DND-41 (cell line): ENCODE results near the gene GNB1L.
A peak's percentile ranks its signal among the peaks of the same experiment; 100 is the strongest.

Experiments
- ATAC-seq: fragments of 200-7000 bp; cut with Tn5 transposase; 3 replicates; pipeline ENCODE4 v1.9.1; 2021; ENCODE audit warnings: low read depth; ENCODE audit not compliant: insufficient read depth
- DNase-seq: peaks from one replicate; pipeline ENCODE4 v3.0.0-alpha.2; 2020
- H2AFZ ChIP-seq: 2 replicates; pipeline ENCODE4 v1.6.0; 2012; ENCODE audit warnings: low read depth, low read length
- H3K27ac ChIP-seq: 2 replicates; pipeline ENCODE4 v1.5.1; 2012; ENCODE audit warnings: low read length, inconsistent platforms
- H3K27me3 ChIP-seq: fragments of 200-600 bp; sonication (generic); 2 replicates; pipeline ENCODE4 v1.6.0; 2012; ENCODE audit warnings: low read length, mild to moderate bottlenecking, inconsistent platforms; ENCODE audit not compliant: insufficient read depth, poor library complexity
- H3K36me3 ChIP-seq: 2 replicates; pipeline ENCODE4 v1.5.1; 2012; ENCODE audit warnings: low read length, inconsistent platforms; ENCODE audit not compliant: insufficient read depth
- H3K4me1 ChIP-seq: 2 replicates; pipeline ENCODE4 v1.5.1; 2012; ENCODE audit warnings: mild to moderate bottlenecking, low read length; ENCODE audit not compliant: insufficient read depth
- H3K4me2 ChIP-seq: 2 replicates; pipeline ENCODE4 v1.6.0; 2012; ENCODE audit warnings: mild to moderate bottlenecking, moderate library complexity, low read length, inconsistent platforms; ENCODE audit not compliant: insufficient read depth
- H3K4me3 ChIP-seq, 2 experiments: fragments of 200-600 bp in 1 of 2; shearing (Covaris generic) in 1 of 2; 2 replicates each; pipeline ENCODE4 v1.5.1; 2012 to 2016; ENCODE audit warnings: inconsistent platforms in 2 of 2, low read length in 2 of 2, mild to moderate bottlenecking in 2 of 2, low read depth in 1 of 2, moderate library complexity in 1 of 2
- H3K79me2 ChIP-seq: 2 replicates; pipeline ENCODE4 v1.6.0; 2012; ENCODE audit warnings: low read length, inconsistent platforms; ENCODE audit not compliant: insufficient read depth
- H3K9ac ChIP-seq: 2 replicates; pipeline ENCODE4 v1.6.0; 2012; ENCODE audit warnings: low read depth, mild to moderate bottlenecking, inconsistent platforms, low read length, moderate library complexity
- H3K9me3 ChIP-seq: 2 replicates; pipeline ENCODE4 v1.5.1; 2012; ENCODE audit warnings: low read length, moderate library complexity, mild to moderate bottlenecking, inconsistent platforms; ENCODE audit not compliant: insufficient read depth, severe bottlenecking
- H4K20me1 ChIP-seq: 2 replicates; pipeline ENCODE4 v1.6.0; 2012; ENCODE audit warnings: low read length; ENCODE audit not compliant: insufficient read depth
- EZH2 ChIP-seq: IDR thresholded peaks from 3 replicates; pipeline ENCODE4 v1.6.1; 2012; ENCODE audit warnings: borderline replicate concordance, low read depth, mild to moderate bottlenecking, moderate library complexity, low read length, inconsistent platforms; ENCODE audit not compliant: severe bottlenecking
- TF ChIP-seq, protein P1 (sequence below): IDR thresholded peaks from 2 replicates; pipeline ENCODE4 v1.5.1; 2012; ENCODE audit warnings: borderline replicate concordance, low read length, moderate library complexity, mild to moderate bottlenecking; ENCODE audit not compliant: poor library complexity, severe bottlenecking; ENCODE audit errors: extremely low read depth

The GNB1L gene

DNA sequence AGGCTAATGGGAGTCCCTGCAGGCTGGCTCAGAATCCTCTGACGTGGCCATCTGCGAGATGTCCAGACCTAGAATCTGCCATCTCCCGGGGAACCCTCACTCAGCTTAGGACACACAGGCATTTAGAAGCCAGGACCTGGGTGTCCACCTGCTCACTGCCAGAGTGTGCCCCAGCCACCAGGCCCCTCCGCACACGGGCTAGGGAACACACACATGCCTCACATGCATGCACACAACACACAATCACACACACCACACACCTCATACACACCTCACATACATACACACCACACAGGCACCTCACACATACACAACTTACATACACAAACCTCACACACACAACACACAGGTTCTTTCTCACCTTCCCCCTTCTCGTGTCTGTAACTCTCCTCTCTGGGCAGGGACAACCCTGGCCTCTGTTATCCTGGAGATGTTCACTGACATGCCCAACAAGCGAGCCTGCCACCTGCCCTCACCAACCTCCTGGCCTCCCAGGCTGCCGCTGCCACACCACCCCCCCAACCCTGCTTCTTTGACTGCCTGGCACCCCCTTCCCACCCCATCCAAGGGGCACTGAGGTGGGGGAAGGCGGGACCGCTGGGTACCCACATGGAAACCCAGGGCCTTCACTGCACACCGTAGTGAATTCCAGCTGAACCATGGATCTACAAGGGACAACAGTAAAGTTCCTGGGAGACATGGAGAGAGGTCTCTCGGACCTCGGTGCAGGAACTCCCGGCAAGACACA is 38.1 kb downstream of the GNB1L start:
- peaks cover 33% of the 10 kb centered on the region for H4K20me1 ChIP-seq
- no peak overlapping the region for H3K9ac ChIP-seq
- H3K27me3 ChIP-seq: no peaks in the 10 kb centered on the region
- DNase-seq: no peak
- no peak overlapping the region for H3K4me2 ChIP-seq
- no peak overlapping the region for H3K4me3 ChIP-seq
- TF ChIP-seq, protein P1, sequence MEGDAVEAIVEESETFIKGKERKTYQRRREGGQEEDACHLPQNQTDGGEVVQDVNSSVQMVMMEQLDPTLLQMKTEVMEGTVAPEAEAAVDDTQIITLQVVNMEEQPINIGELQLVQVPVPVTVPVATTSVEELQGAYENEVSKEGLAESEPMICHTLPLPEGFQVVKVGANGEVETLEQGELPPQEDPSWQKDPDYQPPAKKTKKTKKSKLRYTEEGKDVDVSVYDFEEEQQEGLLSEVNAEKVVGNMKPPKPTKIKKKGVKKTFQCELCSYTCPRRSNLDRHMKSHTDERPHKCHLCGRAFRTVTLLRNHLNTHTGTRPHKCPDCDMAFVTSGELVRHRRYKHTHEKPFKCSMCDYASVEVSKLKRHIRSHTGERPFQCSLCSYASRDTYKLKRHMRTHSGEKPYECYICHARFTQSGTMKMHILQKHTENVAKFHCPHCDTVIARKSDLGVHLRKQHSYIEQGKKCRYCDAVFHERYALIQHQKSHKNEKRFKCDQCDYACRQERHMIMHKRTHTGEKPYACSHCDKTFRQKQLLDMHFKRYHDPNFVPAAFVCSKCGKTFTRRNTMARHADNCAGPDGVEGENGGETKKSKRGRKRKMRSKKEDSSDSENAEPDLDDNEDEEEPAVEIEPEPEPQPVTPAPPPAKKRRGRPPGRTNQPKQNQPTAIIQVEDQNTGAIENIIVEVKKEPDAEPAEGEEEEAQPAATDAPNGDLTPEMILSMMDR: no peak
- no peak for TF ChIP-seq EZH2
- peak overlapping the region; percentile 45; the same call in 1 of the 2 replicates for H3K27ac ChIP-seq
- no peak overlapping the region for H2AFZ ChIP-seq
- H3K79me2 ChIP-seq: no peaks in the 10 kb centered on the region
- ATAC-seq: no peak
- no peaks in the 10 kb centered on the region for H3K4me1 ChIP-seq
- peaks cover 69% of the 10 kb centered on the region for H3K36me3 ChIP-seq
- H3K9me3 ChIP-seq: no peaks in the 10 kb centered on the region

DNA sequence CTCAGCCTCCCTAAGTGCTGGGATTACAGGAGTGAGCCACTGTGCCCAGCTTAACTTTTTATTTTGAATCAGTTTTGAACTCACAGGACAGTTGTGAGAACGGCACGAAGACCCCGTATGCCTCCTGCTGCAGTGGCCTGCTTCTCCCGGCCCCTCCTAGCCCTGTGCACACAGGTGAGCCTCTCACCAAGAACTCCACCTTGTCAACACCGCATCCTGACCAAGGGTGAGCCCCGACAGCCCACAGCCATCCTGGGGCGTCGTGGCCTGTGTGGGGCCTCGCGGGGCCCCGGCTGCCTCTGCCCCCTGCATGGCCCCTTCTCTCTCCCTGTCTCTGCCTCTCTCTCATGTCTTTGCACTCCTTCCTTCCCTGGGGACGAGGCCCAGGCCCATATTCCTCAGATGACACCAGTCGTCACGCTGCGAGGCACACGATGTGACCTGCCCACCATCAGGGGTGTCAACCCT is 38.8 kb downstream of the GNB1L start:
- Histone ChIP-seq H3K79me2 (no peaks in the 10 kb centered on the region), H3K27me3 (no peaks in the 10 kb centered on the region), H3K9me3 (no peaks in the 10 kb centered on the region), H3K9ac (no peak overlapping the region), H3K27ac (no peak overlapping the region), H3K4me1 (no peaks in the 10 kb centered on the region), H4K20me1 (peaks cover 27% of the 10 kb centered on the region), H3K4me3 (no peak overlapping the region), H3K4me2 (no peak overlapping the region), H3K36me3 (peaks cover 67% of the 10 kb centered on the region), H2AFZ (no peak overlapping the region)
- DNase-seq: peak; percentile 2
- no peak for TF ChIP-seq EZH2
- TF ChIP-seq, protein P1: no peak
- no peak for ATAC-seq

DNA sequence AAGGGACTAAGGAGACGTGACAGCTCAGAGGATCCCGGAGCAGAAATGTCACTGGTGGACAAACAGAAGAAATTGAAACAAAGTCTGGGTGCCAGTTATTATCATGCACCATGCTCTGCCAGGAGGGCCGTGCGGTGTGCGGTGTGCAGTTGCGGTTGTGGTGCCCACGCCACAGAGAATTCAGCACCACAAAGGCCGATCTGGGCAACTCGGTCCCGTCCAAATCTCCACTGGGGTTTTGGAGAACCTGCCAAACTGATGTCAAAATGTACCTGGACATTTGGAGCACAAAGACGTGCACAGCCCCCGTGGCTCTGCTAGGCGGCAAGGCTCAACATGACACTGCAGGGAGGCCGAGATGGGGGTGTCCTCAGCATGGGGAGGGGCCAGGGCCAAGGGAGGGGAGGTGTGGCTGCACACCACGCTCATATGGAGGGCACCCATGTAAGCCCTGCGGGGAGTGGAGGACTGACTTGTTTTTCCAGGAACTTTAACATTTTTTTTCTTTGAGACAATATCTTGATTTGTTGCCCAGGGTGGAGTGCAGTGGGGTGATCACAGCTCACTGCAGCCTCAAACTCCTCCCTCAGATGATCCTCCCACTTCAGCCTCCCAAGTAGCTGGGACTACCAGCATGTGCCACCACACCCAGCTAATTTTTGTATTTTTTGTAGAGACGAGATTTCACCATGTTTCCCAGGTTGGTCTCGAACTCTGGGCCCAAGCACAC is 39.4 kb downstream of the GNB1L start:
- no peak for TF ChIP-seq EZH2
- TF ChIP-seq, protein P1: no peak
- H3K79me2 ChIP-seq: no peaks in the 10 kb centered on the region
- H3K9me3 ChIP-seq: no peaks in the 10 kb centered on the region
- no peaks in the 10 kb centered on the region for H3K27me3 ChIP-seq
- H2AFZ ChIP-seq: no peak overlapping the region
- no peak overlapping the region for H3K9ac ChIP-seq
- no peak for DNase-seq
- H3K4me2 ChIP-seq: no peak overlapping the region
- H4K20me1 ChIP-seq: peaks cover 26% of the 10 kb centered on the region
- no peak overlapping the region for H3K4me3 ChIP-seq
- H3K27ac ChIP-seq: no peak overlapping the region; the same call in 1 of the 2 replicates
- peaks cover 63% of the 10 kb centered on the region for H3K36me3 ChIP-seq
- H3K4me1 ChIP-seq: no peaks in the 10 kb centered on the region
- ATAC-seq: no peak
